GM12891 (cell line): Measurements from ENCODE around the gene GPR142.

Source experiments
- POLR2A ChIP-seq: IDR thresholded peaks from 2 replicates; pipeline ENCODE4 v1.6.1; 2011; ENCODE audit warnings: low read depth, low read length, control low read depth
- POLR2AphosphoS5 ChIP-seq: IDR thresholded peaks from 2 replicates; pipeline ENCODE4 v1.6.1; 2011; ENCODE audit warnings: low read depth, low read length, control low read depth

GRCh38 chr17:74337834-74338500, 29.3 kb upstream of the GPR142 start:
- TF ChIP-seq POLR2A = no peak
- TF ChIP-seq POLR2AphosphoS5 = no peak
